Measurements from ENCODE around the gene TCF4.

DNA sequence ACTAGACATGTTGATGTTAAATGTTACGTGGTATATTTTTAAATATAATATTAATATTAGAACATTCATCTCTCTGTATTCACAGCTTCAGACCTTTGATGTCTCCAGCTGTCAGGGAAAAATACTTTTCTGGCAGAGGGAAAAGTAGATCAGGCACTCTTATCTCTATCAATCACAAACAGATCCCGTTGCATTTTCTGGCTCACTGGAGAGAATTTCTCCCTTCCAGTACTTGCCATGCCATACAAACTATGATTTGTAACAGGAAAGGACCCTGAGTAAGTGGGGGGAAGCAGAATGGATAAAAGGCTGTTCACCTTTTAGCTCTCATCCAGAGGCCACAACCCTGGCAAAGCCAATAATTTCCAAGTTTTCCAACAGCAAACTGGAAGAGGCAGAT is 158.0 kb downstream of the TCF4 start:
- TF ChIP-seq POLR2A (IDR thresholded peaks at IDR 0.05; ENCODE audit: low read depth, low read length) (no peak), SPI1 (IDR thresholded peaks at IDR 0.05; ENCODE audit: low read depth, low read length) (no peak)
